SIG-M5 treated with dmso at 0.1 percent for 504 hours (cell line): ENCODE results near the gene AGK.

Experiments used
- DNase-seq: peaks from one replicate; lab custom pipeline; 2025; ENCODE audit not compliant: unreplicated experiment; lab: John Stamatoyannopoulos, UW

AGK gene

DNA sequence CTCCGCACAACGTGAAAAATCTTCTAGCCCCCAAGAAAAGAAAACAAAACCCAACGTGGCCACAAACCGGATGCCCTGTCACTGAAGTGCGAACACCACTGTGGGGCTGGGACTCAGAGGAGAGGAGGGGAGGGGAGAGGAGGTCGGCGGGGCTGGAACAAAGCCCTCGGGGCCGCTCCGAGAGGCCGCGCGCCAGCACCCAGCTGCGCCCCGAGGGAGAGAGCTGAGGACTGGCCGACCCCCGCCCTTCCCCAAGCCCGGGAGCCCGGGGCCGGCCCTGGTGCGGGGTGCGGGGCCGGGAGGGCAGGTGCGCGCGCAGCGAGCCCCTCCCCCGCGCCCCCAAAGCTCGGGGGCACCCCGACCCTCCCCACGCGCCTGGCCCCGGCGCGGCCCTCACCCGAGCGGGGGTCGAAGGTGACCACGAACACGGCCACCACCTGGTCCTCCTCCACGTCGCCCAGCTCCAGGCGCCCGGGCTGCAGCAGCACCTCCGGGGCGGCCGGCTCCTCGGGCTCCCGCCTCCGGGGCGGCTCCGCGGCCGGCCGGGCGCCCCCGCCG is 150.4 kb downstream of the AGK start:
- peak; percentile 39 for DNase-seq

DNA sequence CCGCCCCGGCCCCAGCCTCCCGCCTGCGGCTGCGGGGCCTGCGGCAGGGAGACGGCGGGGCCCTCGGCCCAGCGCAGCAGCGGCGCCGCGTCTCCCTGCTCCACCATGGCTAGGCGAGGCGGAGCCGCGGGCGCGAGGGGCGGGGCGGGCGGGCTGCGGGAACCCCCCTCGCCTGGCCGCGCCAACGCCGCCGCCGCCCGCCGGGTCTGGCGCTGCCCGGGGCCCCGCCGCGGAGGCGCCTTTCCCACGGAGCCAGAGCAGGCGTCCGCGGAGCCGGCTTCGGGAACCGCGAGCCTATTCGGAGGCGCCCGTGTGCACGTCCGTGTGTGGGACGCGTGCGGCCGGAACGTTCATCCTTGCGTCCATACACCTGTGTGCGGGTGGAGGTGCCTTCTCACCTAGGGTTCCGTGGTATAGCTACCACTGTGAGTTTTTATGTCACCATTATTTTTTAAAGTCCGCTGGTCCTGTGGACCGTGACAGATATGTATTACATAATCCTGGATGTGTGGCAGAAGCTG is 150.9 kb downstream of the AGK start, which contains the start of gene DENND11:
Gene DENND11 (minus strand): TSS at position 120 of the 521 bp plus-strand sequence. CDS start 13 bp downstream, at position 107.
- no peak for DNase-seq

DNA sequence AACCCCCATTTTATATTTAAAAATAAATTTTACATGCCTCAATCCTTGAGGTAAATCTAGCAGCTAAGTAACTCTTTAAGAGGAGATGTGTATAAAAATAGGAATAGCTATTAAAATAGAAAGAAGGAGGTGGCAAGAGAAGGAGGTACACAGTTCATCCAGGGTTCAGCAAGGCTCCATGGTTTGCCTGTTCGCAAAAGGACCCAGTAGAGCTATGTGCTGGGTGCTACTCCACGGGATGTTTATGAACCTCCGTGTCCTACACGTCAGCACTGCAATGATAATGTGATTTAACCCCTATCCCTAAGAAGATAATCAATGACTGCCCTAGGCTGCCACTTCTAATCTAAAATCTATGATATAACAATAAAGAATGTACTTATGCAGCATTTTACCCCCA is 151.7 kb downstream of the AGK start:
- DNase-seq = no peak

DNA sequence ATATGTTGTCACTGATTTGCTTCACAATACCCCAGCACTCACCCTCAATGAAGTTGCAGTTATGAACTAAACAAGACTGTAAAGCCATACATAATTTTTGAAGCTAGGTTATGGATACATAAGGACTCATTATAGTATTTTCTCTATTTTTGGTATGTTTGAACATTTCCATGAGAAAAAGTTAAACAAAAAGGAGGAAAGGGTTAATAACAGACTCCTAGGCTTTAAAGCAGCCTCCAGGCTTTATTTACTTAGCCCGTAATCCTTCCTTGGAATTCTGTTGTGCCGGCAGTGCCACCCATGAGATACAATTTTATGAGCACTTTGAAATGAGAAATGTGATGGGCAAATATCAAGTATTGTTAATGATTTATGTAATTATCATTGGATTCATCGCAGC is 152.9 kb downstream of the AGK start:
- DNase-seq = no peak

DNA sequence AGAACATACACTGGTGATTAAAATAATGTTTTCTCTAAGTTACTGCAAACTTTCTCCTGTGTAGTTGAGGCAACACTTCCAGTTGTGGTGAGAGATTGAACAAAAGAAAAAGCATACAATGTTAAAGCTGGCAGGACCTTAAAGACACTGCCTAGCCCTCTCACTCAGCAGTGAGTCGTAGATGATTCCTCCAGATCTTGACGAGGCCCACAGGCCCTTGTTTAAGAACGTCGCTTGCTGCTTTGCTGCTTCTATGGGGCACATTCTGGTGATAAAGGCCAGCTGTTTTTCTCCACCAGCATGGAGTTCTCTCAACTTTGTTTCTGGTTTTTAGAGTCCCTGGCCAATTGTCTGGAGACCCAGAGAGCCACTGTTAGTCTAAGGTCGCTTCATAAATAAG is 153.5 kb downstream of the AGK start:
- DNase-seq = no peak
